ENCODE measurements around the gene GNG12.

GNG12 gene

GRCh38 chr1:67752306-67752705 is 81.0 kb downstream of the GNG12 start:
- H3K4me3 Mint-ChIP-seq = no peak overlapping the region
- no peak for DNase-seq
- peaks cover 16% of the 10 kb centered on the region for H3K27me3 Mint-ChIP-seq
- no peaks in the 10 kb centered on the region for H3K9me3 Mint-ChIP-seq
- H3K36me3 Mint-ChIP-seq (ENCODE audit: low read depth) = no peaks in the 10 kb centered on the region
- peaks cover 28% of the 10 kb centered on the region for H3K4me1 Mint-ChIP-seq (ENCODE audit: low read depth)
- H3K27ac Mint-ChIP-seq = no peak overlapping the region

DNA sequence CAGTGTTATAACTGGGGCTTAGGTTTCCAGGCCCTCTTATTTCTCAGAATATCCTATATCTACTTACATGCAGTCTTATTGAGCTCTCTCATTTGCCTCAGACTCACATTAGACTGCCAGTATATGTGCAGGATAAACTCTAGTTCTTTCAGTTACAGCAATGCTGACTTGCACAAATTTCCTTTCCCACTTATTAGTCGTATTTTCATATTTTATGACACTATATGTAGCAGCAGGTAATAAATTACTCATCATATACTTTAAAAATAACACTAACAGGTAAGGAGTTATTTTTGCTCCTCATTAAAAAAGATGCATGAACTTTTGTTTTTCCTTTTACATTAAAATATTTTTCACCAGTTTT is 82.6 kb downstream of the GNG12 start:
- no peak overlapping the region for H3K27ac Mint-ChIP-seq
- no peak overlapping the region for H3K4me3 Mint-ChIP-seq
- H3K27me3 Mint-ChIP-seq = peaks cover 25% of the 10 kb centered on the region
- H3K36me3 Mint-ChIP-seq (ENCODE audit: low read depth) = no peaks in the 10 kb centered on the region
- peaks cover 28% of the 10 kb centered on the region for H3K4me1 Mint-ChIP-seq (ENCODE audit: low read depth)
- H3K9me3 Mint-ChIP-seq = no peaks in the 10 kb centered on the region
- DNase-seq = no peak

DNA sequence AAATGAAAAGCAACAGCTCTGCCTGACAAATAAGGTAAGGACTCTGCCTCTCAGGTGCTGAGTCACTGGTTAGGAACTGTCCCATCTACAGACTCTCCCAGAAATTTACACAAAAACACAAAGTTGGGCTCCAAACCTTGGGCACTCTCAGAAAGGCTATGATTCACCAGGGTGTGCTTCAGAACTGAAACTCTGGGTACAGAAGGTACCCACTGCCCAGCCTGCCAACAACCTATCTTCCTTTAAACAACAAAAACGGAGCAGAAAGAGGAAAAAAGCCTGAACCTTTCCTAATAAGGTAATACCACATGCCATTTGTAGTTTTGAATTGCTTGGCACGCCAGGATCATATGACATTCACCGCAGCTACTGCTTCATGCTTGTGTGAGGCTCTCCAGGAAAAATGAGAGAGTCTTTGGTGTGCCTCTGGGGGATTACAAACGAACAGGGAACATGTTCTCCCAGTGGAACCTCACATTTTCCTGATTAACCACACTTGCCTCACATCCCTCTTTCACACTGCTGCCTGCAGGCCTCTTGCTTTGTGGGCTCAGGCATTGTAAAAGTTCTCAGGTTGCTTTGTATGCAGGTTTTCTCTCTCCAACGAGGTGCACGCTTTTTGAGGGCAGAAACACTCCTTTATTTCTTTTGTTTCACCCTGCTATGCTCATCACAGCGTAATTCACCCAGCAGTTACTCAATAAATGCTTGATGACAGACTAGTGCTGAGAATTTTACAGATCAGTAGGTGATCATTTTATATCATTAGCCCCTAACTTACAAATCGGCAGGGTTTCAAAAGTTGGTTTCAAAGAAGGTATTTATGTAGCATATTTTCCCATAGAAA is 83.2 kb downstream of the GNG12 start:
- no peak overlapping the region for H3K27ac Mint-ChIP-seq
- H3K36me3 Mint-ChIP-seq (ENCODE audit: low read depth) = no peaks in the 10 kb centered on the region
- peaks cover 28% of the 10 kb centered on the region for H3K4me1 Mint-ChIP-seq (ENCODE audit: low read depth)
- DNase-seq = no peak
- no peaks in the 10 kb centered on the region for H3K9me3 Mint-ChIP-seq
- no peak overlapping the region for H3K4me3 Mint-ChIP-seq
- H3K27me3 Mint-ChIP-seq = peaks cover 28% of the 10 kb centered on the region

GRCh38 chr1:67749263-67749843 is 83.9 kb downstream of the GNG12 start:
- Mint-ChIP-seq H3K36me3 (ENCODE audit: low read depth) (no peaks in the 10 kb centered on the region), H3K4me3 (no peak overlapping the region), H3K27me3 (peaks cover 25% of the 10 kb centered on the region), H3K9me3 (no peaks in the 10 kb centered on the region), H3K27ac (no peak overlapping the region), H3K4me1 (ENCODE audit: low read depth) (peaks cover 25% of the 10 kb centered on the region)
- no peak for DNase-seq

GRCh38 chr1:67748630-67749029 is 84.6 kb downstream of the GNG12 start:
- Mint-ChIP-seq H3K9me3 (no peaks in the 10 kb centered on the region), H3K36me3 (ENCODE audit: low read depth) (no peaks in the 10 kb centered on the region), H3K4me1 (ENCODE audit: low read depth) (peaks cover 21% of the 10 kb centered on the region), H3K27me3 (peaks cover 20% of the 10 kb centered on the region), H3K27ac (no peak overlapping the region), H3K4me3 (no peak overlapping the region)
- DNase-seq = no peak

DNA sequence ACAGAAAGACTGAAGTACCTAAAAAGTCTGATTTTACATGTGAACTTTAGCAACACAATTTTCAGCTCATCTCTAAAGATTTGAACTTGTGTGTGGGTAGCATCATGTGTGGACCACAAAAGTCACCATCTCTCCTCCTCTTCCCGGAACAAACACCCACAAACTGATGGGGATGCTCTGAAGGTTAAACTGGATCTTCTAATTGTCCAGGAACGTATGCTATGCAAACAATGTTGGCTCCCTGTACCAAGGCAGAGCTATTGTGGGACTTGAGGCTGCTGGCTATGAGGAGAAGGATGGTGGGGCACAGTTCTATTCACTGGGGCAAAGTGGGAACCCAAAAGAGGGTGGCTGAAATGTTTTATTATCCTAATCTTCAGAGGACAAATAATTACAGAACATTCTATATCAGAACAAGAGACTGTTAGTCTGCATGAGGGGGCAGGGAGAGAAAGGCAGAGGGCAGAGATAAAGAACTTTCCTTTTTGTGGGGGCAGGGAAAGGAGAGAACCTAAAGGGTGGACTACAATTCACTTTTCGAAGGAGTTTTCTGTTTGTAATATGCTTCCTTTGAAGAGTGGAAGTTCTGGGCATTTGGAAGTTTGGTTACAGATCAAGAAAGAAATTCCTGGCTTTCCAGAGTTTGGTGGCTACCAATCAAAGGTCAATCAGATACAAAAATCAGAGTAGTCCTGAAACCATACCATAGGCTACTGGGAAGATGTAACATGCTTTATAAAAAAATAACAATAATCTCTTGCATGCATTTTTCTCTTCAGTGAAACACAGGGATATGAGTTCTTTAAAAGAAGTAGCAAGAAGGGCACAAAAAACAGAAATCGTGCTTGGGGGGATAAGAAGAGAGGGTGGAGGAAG is 85.4 kb downstream of the GNG12 start:
- no peaks in the 10 kb centered on the region for H3K36me3 Mint-ChIP-seq (ENCODE audit: low read depth)
- H3K9me3 Mint-ChIP-seq = no peaks in the 10 kb centered on the region
- H3K27ac Mint-ChIP-seq = no peak overlapping the region
- H3K27me3 Mint-ChIP-seq = peaks cover 23% of the 10 kb centered on the region
- no peak overlapping the region for H3K4me3 Mint-ChIP-seq
- H3K4me1 Mint-ChIP-seq (ENCODE audit: low read depth) = peaks cover 21% of the 10 kb centered on the region
- DNase-seq = no peak

DNA sequence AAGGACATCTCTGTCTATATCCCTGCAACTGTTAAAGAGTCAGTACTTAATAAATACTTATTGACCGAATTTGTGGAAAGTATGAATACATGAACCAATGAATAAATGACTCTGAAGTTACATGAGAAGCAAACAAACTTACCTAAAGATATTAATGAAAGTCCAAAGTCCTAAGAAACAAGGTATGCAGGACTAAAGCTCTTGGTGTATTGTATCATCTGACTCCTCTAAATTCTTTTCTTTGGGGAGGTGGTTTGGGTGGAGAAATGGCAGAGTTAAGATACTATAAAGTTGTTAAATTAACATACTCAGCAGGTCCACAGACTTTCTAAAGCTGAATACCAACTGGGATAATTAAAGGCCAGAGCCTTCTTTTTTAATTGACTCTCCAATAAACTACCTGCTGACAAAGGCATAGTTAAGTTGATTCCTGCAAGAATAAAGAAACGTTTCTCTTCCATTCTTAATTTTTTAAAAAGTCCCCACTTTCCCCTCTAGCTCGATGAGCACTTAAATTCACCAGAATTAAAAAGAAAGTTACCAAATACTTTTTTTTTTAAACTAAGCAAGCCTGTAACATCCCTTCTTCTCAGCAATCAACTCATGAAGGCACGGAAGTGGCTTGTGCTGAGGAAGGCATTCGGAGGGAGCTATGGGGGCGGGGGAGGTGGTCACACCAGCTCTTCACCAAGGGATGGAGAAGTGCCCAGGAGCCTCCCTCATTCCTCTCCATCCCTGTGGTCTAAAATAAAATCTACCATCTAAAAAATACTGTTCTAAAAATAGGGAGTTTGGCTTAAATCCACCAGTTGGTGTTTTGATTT is 87.2 kb downstream of the GNG12 start:
- Mint-ChIP-seq H3K9me3 (no peaks in the 10 kb centered on the region), H3K27me3 (peaks cover 23% of the 10 kb centered on the region), H3K27ac (no peak overlapping the region), H3K36me3 (ENCODE audit: low read depth) (no peaks in the 10 kb centered on the region), H3K4me3 (no peak overlapping the region), H3K4me1 (ENCODE audit: low read depth) (peaks cover 21% of the 10 kb centered on the region)
- DNase-seq = no peak

DNA sequence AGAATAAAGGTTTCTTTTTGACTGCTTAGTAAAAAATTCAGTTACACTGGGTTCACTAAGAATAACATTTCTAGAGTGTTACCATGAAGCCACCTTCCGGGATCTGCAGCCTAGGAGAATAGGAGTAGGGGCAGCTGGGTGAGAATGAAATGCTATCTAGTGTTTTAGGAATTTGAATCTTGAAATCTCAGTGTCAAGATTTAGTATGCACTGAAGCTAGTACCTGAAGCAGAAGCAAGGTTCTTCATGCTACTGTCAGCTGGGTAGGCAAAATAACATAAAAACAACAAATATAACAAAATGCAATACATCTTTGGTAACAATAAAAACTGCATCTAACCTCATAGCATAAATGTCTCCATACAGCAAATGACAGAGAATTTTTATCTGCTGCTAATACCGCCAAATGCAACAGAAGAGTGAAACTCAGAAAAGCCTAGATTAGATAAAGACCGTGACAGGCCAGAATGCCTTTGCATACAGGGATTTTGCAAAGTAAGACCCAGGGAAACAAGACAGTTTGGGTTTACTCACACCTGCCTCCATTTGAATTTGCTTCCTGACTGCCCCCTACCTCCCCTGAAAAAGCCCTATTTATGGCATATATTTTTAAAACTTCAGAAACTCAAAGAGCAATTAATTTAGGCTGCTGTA is 90.1 kb downstream of the GNG12 start:
- H3K9me3 Mint-ChIP-seq = no peaks in the 10 kb centered on the region
- H3K36me3 Mint-ChIP-seq (ENCODE audit: low read depth) = no peaks in the 10 kb centered on the region
- H3K27ac Mint-ChIP-seq = no peak overlapping the region
- peaks cover 6% of the 10 kb centered on the region for H3K4me1 Mint-ChIP-seq (ENCODE audit: low read depth)
- peaks cover 22% of the 10 kb centered on the region for H3K27me3 Mint-ChIP-seq
- no peak overlapping the region for H3K4me3 Mint-ChIP-seq
- no peak for DNase-seq

DNA sequence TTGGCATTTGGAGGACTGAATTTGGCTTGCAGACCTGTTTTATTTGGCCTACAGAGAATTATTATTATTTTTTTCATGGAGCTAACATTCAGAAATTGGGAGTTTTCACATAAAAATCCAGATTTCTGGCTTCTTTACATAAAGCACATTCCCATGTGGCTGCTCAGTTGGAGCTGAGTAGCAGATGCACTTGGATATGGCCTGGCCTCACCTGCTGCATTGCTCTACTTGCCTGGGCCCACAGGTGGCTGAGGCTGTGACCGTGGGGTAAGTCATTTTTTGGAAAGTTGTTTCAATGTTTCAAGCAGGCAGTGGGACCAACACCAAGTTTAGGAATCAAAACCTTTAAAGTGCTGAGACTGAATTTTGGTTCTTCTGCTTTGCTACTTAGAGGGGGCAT is 91.5 kb downstream of the GNG12 start:
- no peak for DNase-seq
- peaks cover 13% of the 10 kb centered on the region for H3K27me3 Mint-ChIP-seq
- H3K9me3 Mint-ChIP-seq = no peaks in the 10 kb centered on the region
- no peaks in the 10 kb centered on the region for H3K36me3 Mint-ChIP-seq (ENCODE audit: low read depth)
- no peak overlapping the region for H3K4me3 Mint-ChIP-seq
- H3K4me1 Mint-ChIP-seq (ENCODE audit: low read depth) = peaks cover under 1% of the 10 kb centered on the region
- H3K27ac Mint-ChIP-seq = no peak overlapping the region

GRCh38 chr1:67741121-67741520 is 92.1 kb downstream of the GNG12 start:
- no peak overlapping the region for H3K27ac Mint-ChIP-seq
- peaks cover 10% of the 10 kb centered on the region for H3K27me3 Mint-ChIP-seq
- H3K36me3 Mint-ChIP-seq (ENCODE audit: low read depth) = no peaks in the 10 kb centered on the region
- H3K4me1 Mint-ChIP-seq (ENCODE audit: low read depth) = peaks cover 7% of the 10 kb centered on the region
- no peak overlapping the region for H3K4me3 Mint-ChIP-seq
- no peak for DNase-seq
- no peaks in the 10 kb centered on the region for H3K9me3 Mint-ChIP-seq

DNA sequence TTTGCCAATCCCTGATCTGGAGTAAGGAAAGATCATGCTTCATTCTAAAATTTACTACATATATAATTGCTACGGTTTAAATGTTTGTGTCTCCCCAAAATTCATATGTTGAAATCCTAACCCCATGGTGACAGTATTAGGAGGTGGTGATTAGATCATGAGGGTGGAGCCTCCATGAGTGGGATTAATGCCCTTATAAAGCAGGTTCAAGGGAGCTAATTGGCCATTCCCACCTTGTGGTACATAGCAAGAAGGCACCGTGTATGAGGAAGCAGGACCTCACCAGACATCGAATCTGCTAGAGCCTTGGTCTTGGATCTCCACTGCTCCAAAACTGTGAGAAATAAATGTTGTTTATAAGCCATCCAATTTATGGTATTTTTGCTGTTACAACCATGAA is 92.7 kb downstream of the GNG12 start:
- DNase-seq = no peak
- H3K36me3 Mint-ChIP-seq (ENCODE audit: low read depth) = no peaks in the 10 kb centered on the region
- no peak overlapping the region for H3K4me3 Mint-ChIP-seq
- peaks cover 6% of the 10 kb centered on the region for H3K27me3 Mint-ChIP-seq
- peaks cover 12% of the 10 kb centered on the region for H3K4me1 Mint-ChIP-seq (ENCODE audit: low read depth)
- H3K9me3 Mint-ChIP-seq = no peaks in the 10 kb centered on the region
- no peak overlapping the region for H3K27ac Mint-ChIP-seq

DNA sequence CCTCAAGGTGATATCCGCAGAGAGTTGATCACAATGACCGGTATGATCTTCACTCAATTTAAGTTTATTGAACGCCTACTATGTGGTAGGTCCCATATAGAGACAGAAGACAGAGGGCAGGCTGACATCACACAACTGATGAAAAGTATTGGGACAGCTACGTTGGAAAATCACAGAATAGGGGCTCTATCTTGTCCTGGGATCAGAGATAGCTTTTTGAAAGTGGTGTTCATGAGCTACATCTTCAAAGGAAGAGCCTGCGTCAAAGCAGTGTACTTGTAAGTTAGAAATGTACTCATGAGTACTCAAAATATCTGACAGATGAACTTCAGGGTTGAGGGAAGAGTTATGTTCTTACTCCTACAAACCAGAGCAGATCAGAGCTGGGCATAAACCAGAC is 93.9 kb downstream of the GNG12 start:
- peaks cover 18% of the 10 kb centered on the region for H3K4me1 Mint-ChIP-seq (ENCODE audit: low read depth)
- H3K9me3 Mint-ChIP-seq = no peaks in the 10 kb centered on the region
- DNase-seq = no peak
- H3K27ac Mint-ChIP-seq = no peak overlapping the region
- peaks cover 3% of the 10 kb centered on the region for H3K27me3 Mint-ChIP-seq
- no peak overlapping the region for H3K4me3 Mint-ChIP-seq
- no peaks in the 10 kb centered on the region for H3K36me3 Mint-ChIP-seq (ENCODE audit: low read depth)

GRCh38 chr1:67738401-67738800 is 94.9 kb downstream of the GNG12 start:
- no peak overlapping the region for H3K27ac Mint-ChIP-seq
- H3K4me1 Mint-ChIP-seq (ENCODE audit: low read depth) = peaks cover 20% of the 10 kb centered on the region
- no peak for DNase-seq
- peaks cover 3% of the 10 kb centered on the region for H3K27me3 Mint-ChIP-seq
- no peaks in the 10 kb centered on the region for H3K36me3 Mint-ChIP-seq (ENCODE audit: low read depth)
- H3K9me3 Mint-ChIP-seq = no peaks in the 10 kb centered on the region
- H3K4me3 Mint-ChIP-seq = no peak overlapping the region

DNA sequence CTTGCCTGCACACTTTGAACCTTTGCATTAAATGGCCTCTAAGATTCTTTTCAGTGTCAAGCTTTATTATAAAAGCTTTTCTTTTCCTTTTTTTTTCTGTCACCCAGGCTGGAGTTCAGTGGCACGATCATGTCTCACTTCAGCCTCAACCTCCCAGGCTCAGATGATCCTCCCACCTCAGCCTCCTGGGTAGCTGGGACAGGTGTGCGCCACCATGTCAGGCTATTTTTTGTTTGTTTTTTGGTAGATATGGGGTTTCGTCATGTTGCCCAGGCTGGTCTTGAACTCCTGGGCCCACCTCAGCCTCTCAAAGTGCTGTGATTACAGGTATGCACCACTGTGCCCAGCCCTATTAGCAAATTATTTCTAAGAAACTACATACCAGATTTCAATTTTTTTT is 95.4 kb downstream of the GNG12 start:
- no peaks in the 10 kb centered on the region for H3K36me3 Mint-ChIP-seq (ENCODE audit: low read depth)
- no peaks in the 10 kb centered on the region for H3K9me3 Mint-ChIP-seq
- DNase-seq = no peak
- no peak overlapping the region for H3K4me3 Mint-ChIP-seq
- no peaks in the 10 kb centered on the region for H3K27me3 Mint-ChIP-seq
- H3K27ac Mint-ChIP-seq = no peak overlapping the region
- H3K4me1 Mint-ChIP-seq (ENCODE audit: low read depth) = peaks cover 20% of the 10 kb centered on the region
